Astrocyte (in vitro differentiated cells and primary cell): ENCODE measurements around the gene PKD2. TPM values are rescaled to one million over a fixed set of nuclear protein-coding genes. Genes with fewer than 3 reads are reported as not detected.

Experiments
- DNase-seq: peaks from one replicate; pipeline ENCODE4 v3.0.0-alpha.2; 2010; ENCODE audit warnings: low read depth
- FAIRE-seq: peaks from 2 replicates; lab custom pipeline; 2011; peaks lifted over from hg19 to GRCh38; lab: Jason Lieb, UNC
- H2AFZ ChIP-seq: 2 replicates; pipeline ENCODE4 v1.6.0; 2012; ENCODE audit warnings: low read depth, low read length, inconsistent platforms
- H3K27ac ChIP-seq: 2 replicates; pipeline ENCODE4 v1.5.1; 2011; ENCODE audit warnings: low read depth, low read length, inconsistent platforms
- H3K27me3 ChIP-seq: 2 replicates; pipeline ENCODE4 v1.6.0; 2011; ENCODE audit warnings: low read length, inconsistent platforms; ENCODE audit not compliant: insufficient read depth
- H3K36me3 ChIP-seq: 2 replicates; pipeline ENCODE4 v1.5.1; 2011; ENCODE audit warnings: low read length, inconsistent platforms; ENCODE audit not compliant: insufficient read depth
- H3K4me1 ChIP-seq: 2 replicates; pipeline ENCODE4 v1.5.1; 2011; ENCODE audit warnings: low read length, inconsistent platforms; ENCODE audit not compliant: insufficient read depth
- H3K4me2 ChIP-seq: 2 replicates; pipeline ENCODE4 v1.6.0; 2012; ENCODE audit warnings: low read length, inconsistent platforms
- H3K4me3 ChIP-seq: 2 replicates; pipeline ENCODE4 v1.5.1; 2011; ENCODE audit warnings: low read depth, mild to moderate bottlenecking, low read length, inconsistent platforms; ENCODE audit not compliant: insufficient read depth
- H3K79me2 ChIP-seq: 2 replicates; pipeline ENCODE4 v1.6.0; 2012; ENCODE audit warnings: mild to moderate bottlenecking, low read length, inconsistent platforms; ENCODE audit not compliant: insufficient read depth
- H3K9ac ChIP-seq: 2 replicates; pipeline ENCODE4 v1.6.0; 2012; ENCODE audit warnings: mild to moderate bottlenecking, low read length, inconsistent platforms
- H3K9me3 ChIP-seq: 2 replicates; pipeline ENCODE4 v1.5.1; 2012; ENCODE audit warnings: low read depth, mild to moderate bottlenecking, low read length, inconsistent platforms; ENCODE audit not compliant: insufficient read depth
- H4K20me1 ChIP-seq: 2 replicates; pipeline ENCODE4 v1.6.0; 2012; ENCODE audit warnings: low read length, inconsistent platforms; ENCODE audit not compliant: insufficient read depth
- H3K27ac Mint-ChIP-seq: one replicate; pipeline ENCODE4 v1.8.0; 2021; ENCODE audit warnings: mild to moderate bottlenecking, mixed read lengths; ENCODE audit not compliant: unreplicated experiment
- H3K27me3 Mint-ChIP-seq: one replicate; pipeline ENCODE4 v1.8.0; 2021; ENCODE audit warnings: low read depth, mixed read lengths; ENCODE audit not compliant: unreplicated experiment
- H3K36me3 Mint-ChIP-seq: one replicate; pipeline ENCODE4 v1.8.0; 2021; ENCODE audit warnings: low read depth, mixed read lengths; ENCODE audit not compliant: unreplicated experiment
- H3K4me1 Mint-ChIP-seq: one replicate; pipeline ENCODE4 v1.8.0; 2021; ENCODE audit warnings: low read depth, mixed read lengths; ENCODE audit not compliant: unreplicated experiment
- H3K4me3 Mint-ChIP-seq: one replicate; pipeline ENCODE4 v1.8.0; 2021; ENCODE audit warnings: mild to moderate bottlenecking, moderate library complexity, mixed read lengths; ENCODE audit not compliant: unreplicated experiment
- H3K9me3 Mint-ChIP-seq: one replicate; pipeline ENCODE4 v1.8.0; 2021; ENCODE audit warnings: mild to moderate bottlenecking, mixed read lengths; ENCODE audit not compliant: unreplicated experiment
- EZH2 ChIP-seq: IDR thresholded peaks from 2 replicates; pipeline ENCODE4 v1.6.1; 2012; ENCODE audit warnings: mild to moderate bottlenecking, low read length, inconsistent platforms; ENCODE audit not compliant: insufficient read depth
- total RNA-seq: library from RNA; stranded (reverse); gene quantifications from 2 replicates; pipeline ENCODE4 v1.2.1, GENCODE V29; 2021
- TF ChIP-seq, protein P1 (sequence below): IDR thresholded peaks from 2 replicates; pipeline ENCODE4 v1.5.1; 2011; ENCODE audit warnings: low read depth, mild to moderate bottlenecking, inconsistent platforms, low read length, moderate library complexity; ENCODE audit not compliant: insufficient read depth

The PKD2 gene
- total RNA-seq, 1 donor from 2014 or later = 19.7 TPM

DNA sequence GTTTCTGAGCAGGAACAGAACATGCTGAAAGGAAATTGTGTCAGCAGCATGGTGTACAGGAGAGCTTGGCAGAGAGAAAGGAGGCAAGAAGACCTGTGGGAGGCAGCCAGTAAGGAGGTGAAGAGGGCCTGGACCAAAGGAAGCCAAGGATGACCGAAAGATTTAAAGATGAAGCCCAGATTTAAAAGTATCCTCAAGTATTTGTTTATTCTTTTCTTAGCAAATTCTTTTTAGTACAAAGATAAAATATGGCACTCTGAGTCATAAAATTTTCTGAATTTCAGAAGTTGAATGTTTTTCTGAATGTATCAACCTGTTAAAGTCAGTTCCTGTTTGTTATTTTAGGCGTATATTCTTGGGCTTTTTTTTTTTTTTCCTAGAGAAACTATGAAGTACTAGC lies 3.5 kb downstream of the PKD2 start:
- Mint-ChIP-seq H3K9me3 (no peaks in the 10 kb centered on the region), H3K27me3 (peaks cover 1% of the 10 kb centered on the region), H3K36me3 (peaks cover 2% of the 10 kb centered on the region), H3K27ac (peak overlapping the region; percentile 2), H3K4me3 (no peak overlapping the region), H3K4me1 (peaks cover 12% of the 10 kb centered on the region)
- Histone ChIP-seq H3K4me2 (peak overlapping the region; percentile 94), H3K79me2 (peaks cover 83% of the 10 kb centered on the region), H3K27ac (peak overlapping the region; percentile 53), H3K4me3 (no peak overlapping the region), H3K36me3 (no peaks in the 10 kb centered on the region), H3K9me3 (no peaks in the 10 kb centered on the region), H4K20me1 (peaks cover 47% of the 10 kb centered on the region), H3K9ac (peak overlapping the region; percentile 24), H3K27me3 (no peaks in the 10 kb centered on the region), H2AFZ (no peak overlapping the region), H3K4me1 (peaks cover 25% of the 10 kb centered on the region)
- TF ChIP-seq EZH2 = no peak
- TF ChIP-seq, protein P1, sequence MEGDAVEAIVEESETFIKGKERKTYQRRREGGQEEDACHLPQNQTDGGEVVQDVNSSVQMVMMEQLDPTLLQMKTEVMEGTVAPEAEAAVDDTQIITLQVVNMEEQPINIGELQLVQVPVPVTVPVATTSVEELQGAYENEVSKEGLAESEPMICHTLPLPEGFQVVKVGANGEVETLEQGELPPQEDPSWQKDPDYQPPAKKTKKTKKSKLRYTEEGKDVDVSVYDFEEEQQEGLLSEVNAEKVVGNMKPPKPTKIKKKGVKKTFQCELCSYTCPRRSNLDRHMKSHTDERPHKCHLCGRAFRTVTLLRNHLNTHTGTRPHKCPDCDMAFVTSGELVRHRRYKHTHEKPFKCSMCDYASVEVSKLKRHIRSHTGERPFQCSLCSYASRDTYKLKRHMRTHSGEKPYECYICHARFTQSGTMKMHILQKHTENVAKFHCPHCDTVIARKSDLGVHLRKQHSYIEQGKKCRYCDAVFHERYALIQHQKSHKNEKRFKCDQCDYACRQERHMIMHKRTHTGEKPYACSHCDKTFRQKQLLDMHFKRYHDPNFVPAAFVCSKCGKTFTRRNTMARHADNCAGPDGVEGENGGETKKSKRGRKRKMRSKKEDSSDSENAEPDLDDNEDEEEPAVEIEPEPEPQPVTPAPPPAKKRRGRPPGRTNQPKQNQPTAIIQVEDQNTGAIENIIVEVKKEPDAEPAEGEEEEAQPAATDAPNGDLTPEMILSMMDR = no peak
- DNase-seq = peak; percentile 51
- no peak for FAIRE-seq

DNA sequence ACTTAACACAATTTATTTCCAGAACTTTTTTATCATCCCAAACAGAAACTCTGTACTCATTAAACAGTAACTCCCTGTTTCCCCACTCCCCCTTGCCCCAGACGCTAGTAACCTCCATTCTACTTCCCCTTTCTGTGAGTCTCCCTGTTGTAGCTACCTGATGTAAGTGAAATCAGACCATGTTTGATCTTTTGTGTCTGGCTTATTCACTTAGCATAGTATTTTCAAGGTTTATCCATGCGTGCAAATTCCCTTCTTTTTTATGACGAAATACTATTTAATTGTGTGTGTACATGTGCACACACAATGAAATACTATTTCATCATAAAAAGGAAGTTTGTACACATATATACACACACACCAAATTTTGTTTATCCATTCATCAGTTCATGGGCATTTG lies 5.2 kb downstream of the PKD2 start:
- no peak overlapping the region for H3K4me3 Mint-ChIP-seq
- Histone ChIP-seq H3K4me1 (peaks cover 26% of the 10 kb centered on the region), H3K27me3 (no peaks in the 10 kb centered on the region), H2AFZ (no peak overlapping the region), H3K4me3 (no peak overlapping the region), H3K9ac (no peak overlapping the region), H4K20me1 (peaks cover 47% of the 10 kb centered on the region), H3K9me3 (no peaks in the 10 kb centered on the region), H3K36me3 (no peaks in the 10 kb centered on the region), H3K79me2 (peaks cover 96% of the 10 kb centered on the region), H3K4me2 (no peak overlapping the region), H3K27ac (no peak overlapping the region)
- peaks cover 2% of the 10 kb centered on the region for H3K36me3 Mint-ChIP-seq
- H3K27ac Mint-ChIP-seq = no peak overlapping the region
- no peak for TF ChIP-seq EZH2
- TF ChIP-seq, protein P1 = no peak
- H3K27me3 Mint-ChIP-seq = no peaks in the 10 kb centered on the region
- no peaks in the 10 kb centered on the region for H3K9me3 Mint-ChIP-seq
- H3K4me1 Mint-ChIP-seq = peaks cover 12% of the 10 kb centered on the region
- no peak for DNase-seq
- no peak for FAIRE-seq

DNA sequence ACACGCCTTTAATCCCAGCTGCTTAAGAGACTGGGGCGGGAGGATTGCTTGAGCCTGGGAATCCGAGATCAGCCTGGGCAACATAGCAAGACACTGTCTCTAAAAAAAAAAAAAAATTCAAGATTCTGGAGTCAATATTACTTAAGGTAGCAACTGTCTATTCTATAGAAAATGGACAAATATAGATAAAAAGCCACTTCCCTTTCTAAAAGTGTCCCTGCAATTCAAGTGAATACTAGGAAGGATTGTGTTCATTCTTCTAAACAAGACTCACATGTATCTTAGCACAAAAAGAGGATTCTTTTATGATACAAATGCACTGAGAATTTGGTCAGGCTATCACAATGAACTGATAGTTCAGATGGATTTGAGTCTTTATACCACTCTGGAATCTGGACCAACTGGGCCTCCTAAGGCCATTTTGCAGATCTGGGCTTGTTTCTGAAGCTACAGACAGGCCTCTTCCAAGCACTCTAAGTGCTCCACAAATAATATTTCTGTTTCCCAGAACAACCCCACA lies 7.0 kb downstream of the PKD2 start:
- H3K36me3 Mint-ChIP-seq = peaks cover 2% of the 10 kb centered on the region
- Histone ChIP-seq H4K20me1 (peaks cover 41% of the 10 kb centered on the region), H3K27ac (no peak overlapping the region), H3K9me3 (no peaks in the 10 kb centered on the region), H3K36me3 (no peaks in the 10 kb centered on the region), H3K79me2 (peaks cover 91% of the 10 kb centered on the region), H3K27me3 (no peaks in the 10 kb centered on the region), H2AFZ (no peak overlapping the region), H3K4me1 (peaks cover 34% of the 10 kb centered on the region), H3K9ac (no peak overlapping the region), H3K4me2 (no peak overlapping the region), H3K4me3 (no peak overlapping the region)
- H3K4me3 Mint-ChIP-seq = no peak overlapping the region
- peaks cover 21% of the 10 kb centered on the region for H3K4me1 Mint-ChIP-seq
- TF ChIP-seq, protein P1 = no peak
- no peak for TF ChIP-seq EZH2
- no peaks in the 10 kb centered on the region for H3K9me3 Mint-ChIP-seq
- no peak overlapping the region for H3K27ac Mint-ChIP-seq
- DNase-seq (no peak), FAIRE-seq (no peak)
- H3K27me3 Mint-ChIP-seq = no peaks in the 10 kb centered on the region
